DMS53 treated with DMSO at 0.1 percent for 48 hours (cell line): Measurements from ENCODE around the gene MCC.

ENCODE experiments used
- DNase-seq: peaks from one replicate; lab custom pipeline; 2025; ENCODE audit not compliant: unreplicated experiment; lab: John Stamatoyannopoulos, UW

Gene MCC

DNA sequence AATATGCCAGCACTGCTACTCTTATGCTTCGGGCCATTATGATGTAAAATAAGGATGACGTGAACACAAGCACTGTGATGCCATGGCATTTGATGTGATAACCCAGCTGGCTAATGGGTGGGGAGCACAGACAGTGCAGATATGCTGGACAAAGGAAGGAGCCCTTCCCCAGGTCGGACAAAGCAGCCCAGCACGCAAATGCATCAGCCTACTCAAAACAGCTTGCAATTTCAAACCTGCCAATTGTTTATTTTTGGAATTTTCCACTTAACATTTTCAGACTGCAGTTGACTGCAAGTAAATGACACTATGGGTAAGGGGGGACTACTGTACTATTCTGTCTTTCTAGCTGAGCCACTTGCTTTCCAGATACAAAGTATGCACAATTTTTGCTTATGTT is 330.4 kb downstream of the MCC start:
- no peak for DNase-seq

DNA sequence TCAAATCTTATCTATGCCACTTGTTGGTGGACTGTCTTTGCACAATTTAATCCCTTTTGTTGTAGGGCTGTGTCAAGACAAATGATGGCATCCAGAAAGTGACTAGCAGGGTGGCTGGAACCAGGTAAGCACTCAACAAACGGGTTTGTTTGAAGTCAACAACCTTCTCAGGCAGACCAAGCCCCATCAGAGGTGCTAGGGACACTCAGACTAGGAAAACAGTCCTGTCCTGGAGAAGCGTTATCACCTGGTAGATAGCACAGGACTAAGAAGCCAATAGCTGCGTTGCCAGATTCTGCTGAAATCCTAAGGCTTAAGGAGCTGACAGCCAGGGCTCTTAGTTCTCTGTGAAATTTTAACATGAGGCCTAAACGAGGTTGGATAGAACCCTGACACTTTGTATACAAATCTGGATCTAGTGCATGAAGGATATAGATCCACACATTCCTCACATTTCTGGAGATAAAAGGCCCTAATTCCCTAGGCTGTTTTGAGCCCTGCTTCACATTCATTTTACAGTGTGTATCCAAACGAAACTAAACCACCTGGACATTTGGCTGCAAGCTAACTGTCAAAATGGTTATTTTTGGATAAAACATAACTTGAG is 331.9 kb downstream of the MCC start:
- DNase-seq = no peak

DNA sequence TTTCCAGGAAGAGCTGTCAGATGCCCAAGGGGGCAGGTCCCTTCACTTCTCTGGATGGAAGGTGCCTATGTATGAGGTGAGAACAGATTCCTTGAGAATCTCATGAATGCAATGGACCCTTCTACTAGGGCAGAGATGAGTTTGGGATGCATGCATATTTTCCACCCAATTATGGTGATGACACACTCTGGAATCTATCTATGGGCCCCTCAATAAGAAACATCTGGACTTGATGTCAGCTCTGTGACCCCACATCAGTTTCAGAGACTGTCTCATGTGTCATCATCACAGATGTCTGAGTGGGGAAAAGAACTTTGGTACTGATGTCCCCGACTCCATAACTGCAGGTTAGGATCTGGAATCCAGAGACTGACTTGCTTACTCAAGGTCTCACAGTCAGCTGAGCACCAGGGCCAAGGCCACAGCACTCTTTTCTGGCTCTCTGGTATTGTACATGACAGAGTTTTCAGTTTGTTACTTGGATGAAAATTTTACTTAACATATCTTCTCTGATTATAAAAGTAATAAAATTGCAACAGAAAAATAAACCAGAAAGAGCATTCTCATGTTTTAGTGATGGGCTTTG is 334.6 kb downstream of the MCC start:
- DNase-seq = no peak

DNA sequence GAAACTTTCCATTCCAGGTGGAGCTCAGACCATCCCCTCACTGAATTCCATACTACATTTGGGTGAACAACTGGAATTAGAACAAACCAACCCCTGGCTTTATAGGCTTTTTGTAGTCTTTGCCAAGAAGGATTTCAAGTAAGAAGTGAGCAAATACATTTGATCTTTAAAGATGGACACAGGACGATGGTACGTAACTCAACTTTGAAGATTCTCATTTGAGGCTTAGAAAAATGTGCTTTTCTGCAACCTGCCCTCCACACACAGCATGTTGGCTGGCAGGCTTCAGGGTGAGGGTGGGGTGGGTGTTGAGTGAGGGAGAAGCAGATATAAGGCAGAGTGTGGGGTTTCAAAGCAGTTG is 335.9 kb downstream of the MCC start:
- DNase-seq = no peak

DNA sequence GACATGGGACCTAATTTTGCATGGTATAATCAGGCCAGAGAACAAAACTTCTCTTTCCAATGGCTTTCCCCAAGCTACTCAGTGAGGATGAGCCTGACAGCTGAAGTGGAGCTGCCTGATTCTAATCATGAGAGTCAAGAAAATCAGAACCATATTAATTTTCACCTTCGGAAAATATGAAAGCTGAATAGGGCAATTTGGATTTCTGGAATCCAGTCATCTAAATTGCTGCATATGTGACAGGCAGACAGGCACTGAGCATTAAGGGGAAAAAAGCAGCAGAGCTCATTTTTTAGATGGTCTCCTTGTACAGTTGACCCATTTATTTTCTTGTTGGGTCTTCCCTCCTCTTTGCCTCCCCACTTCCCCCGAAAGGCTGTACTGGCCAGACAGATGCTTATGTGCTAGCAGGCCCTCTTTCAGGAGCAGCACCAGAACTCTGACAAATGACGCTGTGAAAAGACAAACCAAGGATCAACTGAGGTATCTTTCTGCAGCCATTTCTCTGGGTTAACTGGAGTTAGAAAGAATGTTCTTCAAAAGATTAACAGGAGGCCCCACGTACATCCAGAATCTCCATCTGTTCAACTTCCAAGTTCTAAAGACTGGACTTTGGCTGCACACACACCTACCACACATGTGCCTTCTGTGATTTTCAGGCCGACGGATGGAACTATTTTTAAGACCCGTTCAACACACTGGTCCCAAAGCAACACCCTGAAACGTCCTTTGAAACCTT is 336.4 kb downstream of the MCC start:
- no peak for DNase-seq

DNA sequence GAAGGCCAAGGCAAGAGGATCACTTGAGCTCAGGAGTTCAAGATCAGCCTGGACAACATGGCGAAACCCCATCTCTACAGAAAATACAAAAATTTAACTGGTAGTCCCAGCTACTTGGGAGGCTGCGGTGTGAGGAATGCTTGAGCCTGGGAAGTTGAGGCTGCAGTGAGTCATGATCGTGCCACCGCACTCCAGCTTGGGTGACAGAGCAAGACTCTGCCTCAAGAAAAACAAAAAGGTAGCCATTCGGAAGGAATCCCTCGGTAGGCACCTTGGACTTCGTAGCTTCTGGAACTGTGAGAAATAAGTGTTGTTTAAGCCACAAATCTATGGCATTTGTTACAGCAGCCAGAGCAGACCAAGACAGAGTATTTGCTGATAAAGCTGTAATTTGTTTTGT is 337.4 kb downstream of the MCC start:
- no peak for DNase-seq

DNA sequence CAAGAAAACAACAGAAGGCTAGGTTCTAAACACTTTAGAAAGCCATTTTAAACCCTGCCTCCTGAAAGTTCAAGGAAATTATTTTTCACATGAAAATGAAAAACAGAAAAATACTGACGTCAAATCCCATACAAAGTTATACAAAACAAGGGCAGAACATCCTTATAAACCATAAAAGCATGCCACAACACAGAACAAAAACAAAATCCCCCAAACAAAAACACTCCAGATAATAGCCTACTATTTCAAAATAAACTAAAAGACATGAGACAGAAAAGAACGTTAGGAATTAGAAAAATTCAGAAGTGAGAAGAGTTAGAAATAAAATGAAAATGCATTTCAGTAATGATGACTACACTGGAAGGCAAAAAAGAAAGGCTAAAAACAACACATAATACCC is 338.0 kb downstream of the MCC start:
- DNase-seq = no peak

DNA sequence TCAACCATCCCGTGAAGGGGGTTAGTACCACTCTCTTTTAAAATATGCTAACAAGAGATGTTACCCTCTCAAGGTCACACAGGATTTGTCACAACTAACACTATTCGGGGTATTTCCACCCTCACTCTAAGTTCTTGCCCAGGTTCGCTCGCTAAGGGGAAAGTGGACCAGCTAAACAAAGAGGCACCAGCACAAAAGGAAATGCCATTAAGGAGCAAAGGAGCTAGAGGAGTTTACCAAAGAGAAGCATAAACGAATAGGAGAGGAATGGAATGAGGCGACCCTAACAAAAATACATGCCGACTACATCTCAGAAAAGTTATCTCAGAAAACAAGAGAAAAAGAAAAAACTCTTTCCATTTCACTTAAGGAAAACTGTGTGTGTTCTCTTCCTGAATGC is 340.7 kb downstream of the MCC start:
- DNase-seq = no peak

DNA sequence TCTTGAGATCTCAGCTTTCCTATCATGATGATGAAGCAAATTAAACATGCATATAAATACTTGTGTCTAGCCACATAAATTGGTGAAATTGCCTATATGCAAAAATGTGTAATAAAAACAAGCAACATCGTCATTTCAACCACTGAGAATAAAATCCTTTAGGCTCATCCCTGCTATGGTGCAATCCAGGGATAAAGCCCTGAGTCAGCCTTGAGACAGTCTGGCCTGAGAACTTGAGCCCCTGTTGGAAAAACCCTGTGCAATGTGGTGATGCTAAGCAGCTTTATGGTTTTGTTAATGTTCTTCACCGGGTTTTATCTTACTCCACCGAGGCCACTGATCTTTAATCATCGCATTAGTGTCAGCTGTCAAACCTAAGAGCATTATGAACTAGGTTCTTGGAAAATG is 341.1 kb downstream of the MCC start:
- DNase-seq = no peak

DNA sequence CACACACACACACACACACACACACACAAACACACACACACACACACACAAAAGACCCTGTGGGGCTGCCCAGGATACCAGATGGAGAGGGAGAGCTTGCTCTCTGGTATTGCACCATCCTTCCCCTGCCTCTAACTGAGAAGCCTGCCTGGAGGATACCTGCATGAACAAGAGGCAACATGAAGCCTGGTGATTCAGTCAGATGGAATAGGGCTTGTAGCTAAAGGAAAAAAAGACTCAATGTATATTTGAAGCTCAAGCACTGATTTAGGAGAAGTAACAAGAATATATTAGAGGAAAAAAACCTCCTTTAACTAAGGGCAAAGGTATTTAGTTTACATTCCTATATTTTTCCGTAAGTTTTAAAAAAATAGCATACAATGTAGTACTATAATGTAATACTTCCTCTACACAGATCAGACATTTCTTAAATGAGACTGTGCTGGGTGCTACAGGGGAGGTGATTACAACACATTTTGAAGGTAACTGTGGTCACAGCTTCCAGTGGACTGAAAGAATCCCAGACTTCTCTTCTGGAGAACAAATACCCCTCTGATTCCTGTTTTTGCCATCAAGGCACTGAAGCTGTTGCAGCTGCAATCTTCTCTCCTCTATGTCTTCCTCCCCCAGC is 342.4 kb downstream of the MCC start:
- no peak for DNase-seq

DNA sequence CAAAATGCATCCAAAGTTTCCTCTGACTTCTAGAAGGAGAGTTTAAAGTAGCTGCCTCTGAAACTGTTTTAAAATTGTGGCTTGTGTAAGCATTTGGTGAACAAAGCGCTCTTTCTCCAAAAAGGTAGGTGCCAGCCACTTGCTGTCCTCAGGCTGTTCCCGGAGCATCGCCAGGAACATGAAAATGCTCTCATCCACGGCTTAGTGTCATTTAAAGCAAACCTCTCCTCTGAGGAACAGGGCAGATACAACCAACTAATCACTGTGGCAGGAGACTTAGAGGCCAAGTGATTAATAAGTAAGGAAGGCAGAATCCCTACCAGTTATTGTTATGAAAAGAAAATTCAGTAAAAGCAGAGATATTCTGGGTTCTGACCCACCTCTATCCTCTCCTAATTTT is 346.1 kb downstream of the MCC start:
- DNase-seq = no peak

DNA sequence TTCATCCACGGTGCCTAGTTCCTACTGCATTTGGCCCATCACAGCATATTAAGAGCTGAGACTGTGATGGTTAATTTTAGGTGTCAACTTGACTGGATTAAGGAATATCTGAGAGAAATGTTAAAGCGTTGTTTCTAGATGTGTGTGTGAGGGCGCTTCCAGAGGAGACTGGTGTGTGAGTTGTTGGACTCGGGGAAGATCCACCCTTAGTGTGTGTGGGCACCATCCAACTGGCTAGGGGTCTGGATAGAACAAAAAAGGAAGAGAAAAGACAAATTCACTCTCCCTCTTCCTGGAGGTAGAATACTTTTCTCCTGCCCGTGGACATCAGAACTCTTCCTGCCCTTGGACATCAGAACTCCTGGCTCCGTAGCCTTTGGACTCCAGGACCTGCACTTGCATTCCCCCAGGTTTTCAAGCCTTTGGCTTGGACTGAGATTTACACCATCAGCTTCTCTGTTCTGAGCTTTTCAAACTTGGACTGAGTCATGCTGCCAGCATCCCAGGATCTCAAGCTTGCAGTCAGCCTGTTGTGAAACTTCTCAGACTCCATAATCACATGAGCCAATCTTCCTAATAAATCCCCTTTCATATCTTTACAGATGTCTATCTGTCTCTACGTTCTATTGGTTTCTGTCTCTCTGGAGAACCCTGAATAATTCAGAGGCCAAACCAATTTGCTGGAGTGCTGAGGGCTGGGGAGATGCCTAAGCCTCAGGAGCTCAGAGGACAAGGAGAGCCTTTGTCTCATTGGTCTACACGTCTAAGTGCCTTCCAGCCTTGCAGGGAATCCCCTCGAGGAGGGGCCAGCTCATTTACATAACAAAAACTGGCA is 347.2 kb downstream of the MCC start:
- no peak for DNase-seq

DNA sequence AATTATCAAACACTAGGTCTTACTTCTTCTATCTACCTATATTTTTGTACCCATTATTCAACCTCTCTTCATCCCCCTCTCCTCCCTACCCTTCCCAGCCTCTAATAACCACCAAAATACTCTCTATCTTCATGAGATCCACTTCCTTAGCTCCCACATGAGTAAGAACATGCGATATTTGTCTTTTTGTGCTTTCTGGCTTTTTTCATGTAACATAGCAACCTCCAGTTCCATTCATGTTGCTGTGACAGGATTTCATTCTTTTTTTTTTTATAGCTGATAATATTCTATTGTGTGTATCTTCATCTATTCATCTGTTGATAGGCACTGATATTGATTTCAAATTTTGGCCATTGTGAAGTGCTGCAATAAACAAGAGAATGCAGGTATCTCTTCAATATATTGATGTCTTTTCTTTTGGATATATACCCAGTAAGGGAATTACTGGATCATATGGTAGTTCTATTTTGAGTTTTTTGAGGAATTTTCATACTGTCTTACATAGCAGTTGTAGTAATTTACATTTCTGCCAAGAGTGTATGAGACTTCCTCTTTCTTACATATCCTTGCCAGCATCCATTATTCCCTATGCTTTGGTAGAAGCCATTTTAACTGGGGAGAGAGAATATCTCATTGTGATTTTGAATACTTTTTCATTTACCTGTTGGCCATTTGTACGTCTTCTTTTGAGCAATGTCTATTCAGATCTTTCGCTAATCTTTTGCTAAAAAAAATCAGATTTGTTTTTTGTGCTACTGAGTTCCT is 354.9 kb downstream of the MCC start:
- no peak for DNase-seq

DNA sequence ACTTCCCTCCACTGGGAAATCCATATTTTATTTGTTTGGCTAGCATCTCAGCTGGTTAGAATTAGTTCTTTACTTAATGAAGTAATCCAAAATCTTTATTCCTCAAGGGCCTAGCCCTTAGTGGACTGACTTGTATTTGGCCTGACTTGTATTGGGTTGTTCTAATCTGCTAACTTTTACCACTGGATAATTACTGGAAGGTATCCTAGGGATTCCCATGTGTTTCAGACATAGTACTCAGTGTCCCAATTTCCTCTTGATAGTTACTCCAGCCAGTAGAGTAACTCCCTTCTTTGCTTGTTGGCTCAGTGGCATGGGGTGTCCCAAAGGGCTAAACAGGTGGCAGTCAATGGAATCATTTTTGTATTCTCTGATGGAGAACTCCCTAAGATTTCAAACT is 355.7 kb downstream of the MCC start:
- DNase-seq = no peak

DNA sequence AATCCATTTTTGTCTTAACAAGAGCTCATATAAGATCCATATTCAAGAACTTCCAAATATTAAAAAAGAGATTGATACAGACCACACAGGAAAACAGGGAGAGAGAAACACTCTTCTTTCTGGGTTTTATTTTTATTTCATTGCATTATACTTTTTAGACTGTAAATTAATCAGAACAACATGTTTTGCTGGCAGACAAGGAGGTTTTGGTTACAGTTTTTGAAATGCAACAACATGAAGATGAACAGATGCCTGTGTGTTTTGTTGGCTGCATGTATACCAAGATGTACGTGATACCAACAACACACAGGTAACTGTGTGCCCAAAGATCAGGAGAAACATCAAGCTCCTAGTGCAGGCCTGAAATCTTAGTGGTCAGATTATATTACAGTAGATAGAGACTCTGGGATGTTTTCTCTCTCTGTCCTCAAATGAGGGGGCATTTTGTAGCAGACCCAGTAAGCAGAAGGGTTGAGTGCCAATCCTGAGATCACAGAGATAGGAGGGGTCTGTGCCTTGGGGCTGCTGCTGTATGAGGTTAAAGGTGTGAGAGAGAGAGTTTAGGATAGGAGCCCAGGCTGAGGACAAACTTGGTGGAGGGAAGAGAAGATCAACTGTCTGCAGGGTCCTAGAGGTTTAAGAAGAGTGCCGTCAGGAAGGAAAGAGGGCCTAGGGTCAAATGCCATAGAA is 359.5 kb downstream of the MCC start:
- DNase-seq = no peak

DNA sequence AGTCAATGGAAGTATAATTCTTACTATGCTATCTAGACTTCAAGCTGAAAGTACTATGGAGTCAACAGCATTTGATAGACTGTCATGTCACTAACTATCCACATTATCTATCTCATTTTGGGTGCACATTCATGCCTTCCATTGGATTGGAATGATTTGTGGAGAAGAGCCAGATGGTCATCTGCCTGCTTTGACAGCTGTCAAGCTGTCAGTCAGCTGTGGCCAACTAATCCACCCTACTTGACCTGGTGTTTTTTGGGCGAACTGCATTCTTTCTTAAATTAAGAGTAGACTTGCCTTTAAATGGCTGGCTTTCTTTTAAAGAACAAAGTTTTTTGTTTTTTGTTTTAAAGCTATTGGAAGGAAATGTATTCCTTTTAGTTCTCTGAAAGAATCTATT is 360.2 kb downstream of the MCC start:
- DNase-seq = no peak

DNA sequence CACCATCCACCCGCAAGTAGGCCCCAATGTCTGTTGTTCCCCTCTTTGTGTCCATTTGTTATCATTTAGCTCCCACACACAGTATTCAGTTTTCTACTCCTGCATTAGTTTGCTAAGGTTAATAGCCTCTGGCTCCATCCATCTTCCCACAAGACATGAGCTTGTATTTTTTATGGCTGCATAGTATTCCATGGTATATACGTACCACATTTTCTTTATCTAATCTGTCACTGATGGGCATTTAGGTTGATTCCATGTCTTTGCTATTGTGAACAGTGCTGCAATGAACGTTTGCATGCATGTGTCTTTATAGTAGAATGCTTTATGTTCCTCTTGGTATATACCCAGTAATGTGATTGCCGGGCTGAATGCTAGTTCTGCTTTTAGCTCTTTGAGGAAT is 361.2 kb downstream of the MCC start:
- DNase-seq = no peak

DNA sequence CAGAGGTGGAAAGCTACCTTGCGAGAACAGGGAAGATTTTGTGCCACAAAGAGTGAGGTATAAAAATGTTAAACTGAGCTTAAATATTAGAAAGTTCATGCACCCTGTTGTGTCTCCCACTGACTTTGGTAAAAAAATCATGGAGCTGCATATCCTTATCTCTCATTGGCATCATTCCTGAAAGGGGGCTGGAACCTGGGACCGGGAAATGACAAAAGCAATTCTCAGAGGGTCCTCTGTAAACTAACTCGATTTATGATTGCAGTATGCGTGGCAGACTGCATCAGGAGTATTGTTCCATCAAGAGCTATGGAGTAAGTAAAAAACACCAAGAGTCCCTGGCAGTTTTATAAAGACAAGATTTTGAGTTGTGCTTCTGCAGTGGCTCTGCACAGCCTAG is 362.9 kb downstream of the MCC start:
- DNase-seq = no peak

DNA sequence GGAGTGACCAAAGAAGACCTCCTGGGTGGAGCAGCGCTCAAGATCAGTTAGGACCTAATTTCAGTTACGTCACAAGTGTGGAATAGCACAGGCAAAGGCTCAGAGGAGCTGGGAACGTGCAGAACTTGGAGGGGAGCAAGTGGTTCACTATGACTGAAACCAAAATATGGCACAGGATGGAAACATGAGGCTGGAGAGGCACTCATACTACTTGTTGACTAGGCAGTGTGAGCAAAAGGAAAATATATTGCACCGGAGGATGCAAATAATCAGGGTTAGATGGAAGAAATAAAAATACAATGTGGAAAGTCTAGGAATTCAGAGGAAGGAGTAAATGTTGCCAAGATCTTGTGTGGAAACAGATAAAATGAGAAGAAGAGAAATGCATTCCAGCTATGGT is 363.3 kb downstream of the MCC start:
- no peak for DNase-seq

DNA sequence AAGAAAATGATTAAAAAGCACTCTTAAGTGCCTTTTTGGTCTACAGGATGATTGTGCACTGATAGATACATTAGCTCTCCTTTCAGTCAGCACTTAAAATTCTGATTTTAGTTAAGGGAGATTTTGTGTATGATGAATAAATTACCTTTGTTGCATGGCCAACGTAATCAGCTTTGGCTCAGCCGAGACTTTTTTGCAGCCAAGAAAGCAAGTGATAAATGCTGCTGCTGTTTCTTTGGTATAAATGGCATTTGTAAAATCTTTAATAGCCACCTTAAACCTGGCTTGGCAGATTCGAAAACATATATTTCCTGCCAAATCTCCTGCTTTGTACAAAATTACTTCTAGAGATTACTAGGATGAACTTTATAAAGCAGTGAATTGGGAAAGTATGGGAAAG is 364.0 kb downstream of the MCC start:
- DNase-seq = no peak
